ENCODE results near the gene VPS45. TPM values are rescaled to one million over a fixed set of nuclear protein-coding genes. Genes with fewer than 3 reads are reported as not detected.

VPS45 gene
- total and polyA plus RNA-seq, 4 donors: 7.7 to 24.2 (median 14.1) TPM

GRCh38 chr1:150182247-150182646 is 114.7 kb downstream of the VPS45 start:
- DNase-seq (ENCODE audit: low spot score): no peak
- Histone ChIP-seq H3K27me3 (ENCODE audit: control insufficient read depth in 4 of 4, insufficient read depth in 4 of 4, low read length in 3 of 4) (no peaks in the 10 kb centered on the region), H3K36me3 (ENCODE audit: control insufficient read depth in 4 of 4, insufficient read depth in 3 of 4, low read depth in 1 of 4, low read length in 3 of 4) (no peaks in the 10 kb centered on the region), H3K4me1 (ENCODE audit: control insufficient read depth in 4 of 4, insufficient read depth in 4 of 4, low read length in 3 of 4) (peaks cover 0 to 10% (median 5%) of the 10 kb centered on the region in 4 donors), H3K4me3 (ENCODE audit: low read depth in 1 of 3, low read length in 3 of 3) (no peak overlapping the region), H3K9ac (ENCODE audit: low read depth in 1 of 2, low read length in 2 of 2) (no peak overlapping the region), H3K27ac (ENCODE audit: low read depth in 1 of 2, low read length in 2 of 2) (no peak overlapping the region), H3K9me3 (ENCODE audit: control insufficient read depth in 4 of 4, low read length in 3 of 4) (no peaks in the 10 kb centered on the region)
- TF ChIP-seq FOXA1 (IDR thresholded peaks at IDR 0.05) (no peak), ATF3 (IDR thresholded peaks at IDR 0.05) (no peak), RXRA (IDR thresholded peaks at IDR 0.05) (no peak), NR2F2 (IDR thresholded peaks at IDR 0.05) (no peak), JUND (IDR thresholded peaks at IDR 0.05) (no peak), CTCF (IDR thresholded peaks at IDR 0.05; ENCODE audit: low read depth, low read length, missing input control) (no peak), YY1 (IDR thresholded peaks at IDR 0.05) (no peak), SP1 (IDR thresholded peaks at IDR 0.05) (no peak), GABPA (IDR thresholded peaks at IDR 0.05 in 1 of 2, conservative IDR thresholded peaks at IDR 0.05 in 1 of 2) (no peak)
- 93% methylated on average over 11 of the region's 11 CpGs for WGBS

GRCh38 chr1:150183061-150183460 is 115.5 kb downstream of the VPS45 start:
- Histone ChIP-seq H3K27ac (ENCODE audit: low read depth in 1 of 2, low read length in 2 of 2) (no peak overlapping the region), H3K9me3 (ENCODE audit: control insufficient read depth in 4 of 4, low read length in 3 of 4) (no peaks in the 10 kb centered on the region), H3K4me1 (ENCODE audit: control insufficient read depth in 4 of 4, insufficient read depth in 4 of 4, low read length in 3 of 4) (peaks cover 0 to 10% (median 5%) of the 10 kb centered on the region in 4 donors), H3K27me3 (ENCODE audit: control insufficient read depth in 4 of 4, insufficient read depth in 4 of 4, low read length in 3 of 4) (no peaks in the 10 kb centered on the region), H3K36me3 (ENCODE audit: control insufficient read depth in 4 of 4, insufficient read depth in 3 of 4, low read depth in 1 of 4, low read length in 3 of 4) (no peaks in the 10 kb centered on the region), H3K9ac (ENCODE audit: low read depth in 1 of 2, low read length in 2 of 2) (no peak overlapping the region), H3K4me3 (ENCODE audit: low read depth in 1 of 3, low read length in 3 of 3) (no peak overlapping the region)
- TF ChIP-seq SP1 (IDR thresholded peaks at IDR 0.05) (no peak), ZBTB33 (IDR thresholded peaks at IDR 0.05) (no peak), MAX (IDR thresholded peaks at IDR 0.05) (no peak), GABPA (IDR thresholded peaks at IDR 0.05 in 1 of 2, conservative IDR thresholded peaks at IDR 0.05 in 1 of 2) (no peak), ATF3 (IDR thresholded peaks at IDR 0.05) (no peak), CTCF (IDR thresholded peaks at IDR 0.05; ENCODE audit: low read depth, low read length, missing input control) (no peak), YY1 (IDR thresholded peaks at IDR 0.05) (no peak), HNF4A (conservative IDR thresholded peaks at IDR 0.05) (no peak)
- no peak for DNase-seq (ENCODE audit: low spot score)
- 87% methylated on average over 3 of the region's 3 CpGs for WGBS
